Karpas-422 (cell line): ENCODE data around the gene ATP11A. TPM values are rescaled to one million over a fixed set of nuclear protein-coding genes. Genes with fewer than 3 reads are reported as not detected.

Source experiments
- DNase-seq: peaks from one replicate; pipeline ENCODE4 v3.0.0-alpha.2; 2015
- H2AFZ ChIP-seq: fragments of 200-600 bp; sonication (generic); 2 replicates; pipeline ENCODE4 v1.6.1; 2014; ENCODE audit warnings: antibody characterized with exemption, low read length, mixed read lengths
- H3K27ac ChIP-seq: fragments of 200-600 bp; sonication (generic); 2 replicates; pipeline ENCODE4 v1.5.1; 2014; ENCODE audit warnings: mild to moderate bottlenecking, low read length, moderate library complexity
- H3K27me3 ChIP-seq: fragments of 200-600 bp; sonication (generic); 2 replicates; pipeline ENCODE4 v1.6.1; 2014; ENCODE audit warnings: low read length, mixed read lengths
- H3K36me3 ChIP-seq: fragments of 200-600 bp; sonication (generic); 2 replicates; pipeline ENCODE4 v1.6.1; 2014; ENCODE audit warnings: low read length, mixed read lengths; ENCODE audit not compliant: insufficient read depth
- H3K4me1 ChIP-seq: fragments of 200-600 bp; sonication (generic); 2 replicates; pipeline ENCODE4 v1.6.1; 2014; ENCODE audit warnings: mild to moderate bottlenecking, low read length, mixed read lengths
- H3K4me2 ChIP-seq: fragments of 200-600 bp; sonication (generic); 2 replicates; pipeline ENCODE4 v1.6.1; 2014; ENCODE audit warnings: low read length, low read depth, mild to moderate bottlenecking; ENCODE audit not compliant: poor library complexity, severe bottlenecking
- H3K4me3 ChIP-seq: fragments of 200-600 bp; sonication (generic); 2 replicates; pipeline ENCODE4 v1.5.1; 2014; ENCODE audit warnings: mild to moderate bottlenecking, antibody characterized with exemption, low read length, mixed read lengths
- H3K79me2 ChIP-seq: fragments of 200-600 bp; sonication (generic); 2 replicates; pipeline ENCODE4 v1.6.1; 2014; ENCODE audit warnings: mild to moderate bottlenecking, low read length, mixed read lengths
- H3K9ac ChIP-seq: fragments of 200-600 bp; sonication (generic); 2 replicates; pipeline ENCODE4 v1.6.0; 2014; ENCODE audit warnings: low read length
- H3K9me2 ChIP-seq: fragments of 200-600 bp; sonication (generic), shearing (Covaris generic); replicated peaks from 2 replicates; pipeline ENCODE4 v1.6.0; 2014; ENCODE audit warnings: mild to moderate bottlenecking, low read length, moderate library complexity; ENCODE audit not compliant: insufficient read depth
- H3K9me3 ChIP-seq: fragments of 300-700, 200-600 bp; sonication (generic); 2 replicates; pipeline ENCODE4 v1.6.1; 2014; ENCODE audit warnings: low read length, mixed read lengths
- H4K20me1 ChIP-seq: fragments of 200-600 bp; sonication (generic); 2 replicates; pipeline ENCODE4 v1.6.1; 2014; ENCODE audit warnings: mild to moderate bottlenecking, antibody characterized with exemption, low read length, low read depth; ENCODE audit not compliant: insufficient read depth
- total RNA-seq: library from RNA; depleted of rRNA; stranded (reverse); fragments of >200 nt; shearing (Covaris generic); gene quantifications from 2 replicates; pipeline ENCODE4 v1.2.3, GENCODE V29; 2014; ENCODE audit warnings: low replicate concordance

Gene ATP11A
- total RNA-seq, 1 experiment from 2014 or later: 0.11 TPM

DNA sequence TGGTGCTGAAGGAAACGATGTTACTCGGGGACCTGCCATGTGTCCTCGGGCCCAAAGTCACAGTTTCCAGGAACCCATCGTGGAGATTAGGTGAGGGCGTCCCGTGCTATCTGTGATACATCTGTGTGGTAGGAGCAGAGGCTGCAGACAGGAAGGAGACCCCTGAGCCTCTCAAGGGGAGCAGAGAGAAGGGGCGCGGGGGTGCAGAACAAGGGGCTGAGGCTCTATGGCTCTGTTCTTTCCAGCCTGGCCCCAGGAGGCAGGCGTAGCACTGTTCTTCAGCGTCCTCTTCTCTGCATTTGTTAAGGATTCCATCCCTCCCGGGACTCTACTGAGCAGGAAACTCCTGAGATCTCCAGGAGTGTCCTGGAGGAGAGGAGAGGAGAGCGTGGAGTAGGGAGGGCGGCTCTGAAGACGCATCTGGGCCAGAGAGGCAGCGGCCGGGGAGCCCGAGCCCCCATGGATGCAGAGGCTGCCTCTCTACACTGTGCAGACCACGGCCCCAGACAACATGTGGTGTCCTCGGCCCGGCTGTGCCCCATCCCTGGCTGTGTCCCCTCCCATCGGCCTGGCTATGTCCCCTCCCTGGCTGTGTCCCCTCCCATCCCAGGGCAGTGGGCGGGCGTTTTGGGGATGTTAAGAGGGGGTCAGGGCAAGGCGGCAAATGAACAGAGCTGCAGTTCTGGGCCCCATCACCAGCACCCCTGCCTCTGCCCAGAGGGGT, 118.0 kb downstream of the ATP11A start:
- no peak overlapping the region for H3K9ac ChIP-seq
- no peak for DNase-seq
- no peaks in the 10 kb centered on the region for H3K79me2 ChIP-seq
- no peaks in the 10 kb centered on the region for H3K9me2 ChIP-seq
- no peaks in the 10 kb centered on the region for H3K9me3 ChIP-seq
- no peak overlapping the region for H3K4me2 ChIP-seq
- no peak overlapping the region for H3K27ac ChIP-seq
- no peaks in the 10 kb centered on the region for H3K27me3 ChIP-seq
- H3K36me3 ChIP-seq: no peaks in the 10 kb centered on the region
- H3K4me3 ChIP-seq: no peak overlapping the region
- H4K20me1 ChIP-seq: no peaks in the 10 kb centered on the region
- no peak overlapping the region for H2AFZ ChIP-seq
- no peaks in the 10 kb centered on the region for H3K4me1 ChIP-seq

DNA sequence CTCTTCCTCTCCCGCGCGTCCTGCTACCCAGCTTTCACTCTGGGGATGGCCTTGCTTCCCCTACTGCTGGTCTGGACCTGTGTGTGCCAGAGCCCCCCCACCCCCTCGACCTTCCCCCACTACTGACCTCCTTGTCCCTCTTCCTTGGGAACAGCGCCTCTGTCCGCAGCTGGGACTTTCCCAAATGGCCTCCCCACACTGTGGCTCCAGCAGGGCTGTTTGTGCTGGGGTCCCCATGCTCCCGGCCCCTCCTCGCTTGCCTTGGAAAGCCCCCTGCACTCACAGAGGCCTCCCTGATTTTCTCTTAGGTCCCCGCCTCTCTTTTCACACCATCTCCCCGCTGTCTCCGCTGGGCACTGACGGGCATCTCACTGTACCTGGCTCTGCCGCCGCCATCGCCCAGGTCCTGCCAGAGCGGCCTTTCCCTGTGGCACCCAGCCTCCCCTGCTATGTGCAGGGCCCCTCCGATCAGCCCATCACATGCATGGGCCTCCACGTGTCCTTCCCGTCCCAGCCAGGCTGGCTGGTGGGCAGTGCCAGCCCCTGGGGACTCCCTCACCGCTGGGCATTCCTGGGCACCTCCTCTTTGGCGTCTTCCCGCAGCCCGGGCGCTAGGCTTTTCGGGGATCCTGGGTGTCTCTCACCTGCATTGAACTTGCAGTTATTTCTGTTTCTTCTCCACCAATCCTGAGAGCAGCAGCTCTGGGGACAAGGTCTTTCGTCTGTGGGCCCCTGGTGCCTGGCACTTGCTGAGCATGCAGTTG, 118.7 kb downstream of the ATP11A start:
- H3K4me3 ChIP-seq: no peak overlapping the region
- no peak overlapping the region for H3K9ac ChIP-seq
- H3K9me3 ChIP-seq: no peaks in the 10 kb centered on the region
- no peaks in the 10 kb centered on the region for H3K79me2 ChIP-seq
- no peaks in the 10 kb centered on the region for H4K20me1 ChIP-seq
- no peaks in the 10 kb centered on the region for H3K36me3 ChIP-seq
- no peaks in the 10 kb centered on the region for H3K9me2 ChIP-seq
- H3K27ac ChIP-seq: no peak overlapping the region
- H3K4me2 ChIP-seq: no peak overlapping the region
- no peak for DNase-seq
- H2AFZ ChIP-seq: no peak overlapping the region
- no peaks in the 10 kb centered on the region for H3K27me3 ChIP-seq
- H3K4me1 ChIP-seq: no peaks in the 10 kb centered on the region

DNA sequence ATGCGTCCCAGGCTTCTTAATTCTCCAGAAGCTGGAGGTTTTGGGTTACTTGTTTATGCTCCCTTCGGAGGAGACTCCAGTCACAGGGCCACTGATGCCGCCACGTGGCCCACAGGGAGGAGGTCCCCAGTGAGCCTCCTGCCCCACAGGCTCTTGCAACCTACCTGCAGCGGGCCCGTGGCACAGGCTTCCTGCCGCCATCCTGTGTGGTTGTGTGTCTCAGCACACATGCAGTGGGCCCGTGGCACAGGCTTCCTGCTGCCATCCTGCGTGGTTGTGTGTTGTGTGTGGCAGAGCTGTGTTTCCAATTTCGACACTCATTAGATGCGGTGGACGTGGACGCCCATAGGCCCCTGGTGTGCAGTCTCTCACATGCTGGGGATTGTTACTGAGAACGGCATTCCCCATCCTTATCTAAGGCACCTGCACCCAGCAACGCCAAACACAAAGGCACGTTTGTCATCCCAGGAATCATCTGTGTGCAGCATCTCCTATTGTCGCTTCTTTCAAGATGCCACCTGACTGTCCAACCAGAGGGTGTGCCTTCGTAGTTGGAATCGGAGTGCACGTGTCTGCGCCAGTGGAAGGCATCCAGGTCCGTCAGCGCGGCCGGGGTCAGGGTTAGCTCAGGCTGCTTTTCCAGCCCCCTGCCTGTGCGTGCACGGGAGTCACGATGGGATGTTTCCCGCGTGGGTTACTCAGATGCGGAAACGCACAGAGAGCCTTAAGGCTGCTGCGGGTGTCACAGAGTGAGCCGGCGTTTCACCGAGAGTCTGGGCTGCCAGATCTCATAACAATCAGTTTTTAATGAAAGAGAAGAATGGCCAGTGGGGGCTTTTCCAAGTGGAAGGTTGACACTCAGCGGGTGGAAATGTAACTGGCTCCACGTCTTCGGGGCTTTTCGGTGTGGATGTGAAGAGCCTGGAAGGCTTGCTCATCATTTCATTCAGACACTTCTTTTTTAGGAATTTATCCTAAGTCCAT, 119.8 kb downstream of the ATP11A start:
- Histone ChIP-seq H3K27ac (no peak overlapping the region), H2AFZ (no peak overlapping the region), H4K20me1 (no peaks in the 10 kb centered on the region), H3K79me2 (no peaks in the 10 kb centered on the region), H3K4me2 (no peak overlapping the region), H3K9me3 (no peaks in the 10 kb centered on the region), H3K9me2 (no peaks in the 10 kb centered on the region), H3K4me1 (no peaks in the 10 kb centered on the region), H3K4me3 (no peak overlapping the region), H3K36me3 (no peaks in the 10 kb centered on the region), H3K27me3 (no peaks in the 10 kb centered on the region), H3K9ac (no peak overlapping the region)
- no peak for DNase-seq

DNA sequence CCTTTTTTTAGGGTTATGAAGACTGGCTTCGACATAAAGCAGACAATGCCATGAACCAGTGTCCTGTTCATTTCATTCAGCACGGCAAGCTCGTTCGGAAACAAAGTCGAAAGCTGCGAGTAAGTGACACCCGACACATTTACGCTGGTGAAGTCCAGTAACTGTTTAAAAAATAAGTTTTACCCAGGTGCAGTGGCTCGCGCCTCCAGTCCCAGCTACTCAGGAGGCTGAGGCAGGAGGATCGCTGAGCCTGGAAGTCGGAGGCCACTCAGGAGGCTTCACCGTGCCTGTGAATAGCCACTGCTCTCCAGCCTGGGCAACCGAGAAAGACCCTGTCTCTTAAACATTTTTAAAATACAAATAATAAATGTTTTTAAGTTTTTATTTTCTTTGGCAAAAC, 120.8 kb downstream of the ATP11A start:
- no peaks in the 10 kb centered on the region for H3K36me3 ChIP-seq
- no peaks in the 10 kb centered on the region for H3K79me2 ChIP-seq
- H3K27me3 ChIP-seq: no peaks in the 10 kb centered on the region

DNA sequence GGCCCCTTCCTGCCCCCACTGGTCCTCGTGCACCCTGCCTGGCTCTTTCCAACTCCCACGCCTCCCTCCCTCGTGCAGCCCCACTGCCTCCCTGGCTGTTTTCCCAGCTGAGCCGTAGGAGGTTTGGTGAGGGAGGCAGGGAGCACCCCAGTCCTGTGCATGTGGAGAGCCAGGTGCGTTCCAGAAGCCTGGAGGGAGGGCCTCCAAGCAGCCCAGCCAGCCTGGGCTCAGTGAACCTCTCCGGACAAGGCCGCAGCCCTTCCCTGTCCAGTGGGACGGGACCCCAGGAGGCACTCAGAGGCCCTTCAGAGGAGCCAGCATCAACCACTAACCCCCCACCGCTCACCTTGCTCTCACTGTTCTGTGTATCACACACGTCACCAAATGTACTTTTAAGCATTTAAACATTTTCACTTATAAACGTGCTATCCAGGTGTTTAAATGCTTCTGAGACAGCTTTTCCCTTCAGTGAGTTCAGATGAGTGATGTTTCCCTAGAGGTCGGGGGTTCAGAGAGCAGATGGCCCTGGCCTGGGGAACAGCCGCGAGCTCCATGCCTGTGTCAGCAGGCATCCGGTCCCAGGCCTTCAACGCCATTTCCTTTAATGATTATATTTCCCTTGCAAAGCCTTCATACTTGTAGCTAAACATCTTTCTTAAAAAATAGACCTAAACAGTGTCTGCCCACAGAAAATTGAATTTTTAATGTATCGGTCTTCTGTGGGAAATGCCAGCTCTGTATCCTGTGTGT, 122.6 kb downstream of the ATP11A start:
- no peak overlapping the region for H3K9ac ChIP-seq
- no peaks in the 10 kb centered on the region for H3K9me3 ChIP-seq
- no peak overlapping the region for H2AFZ ChIP-seq
- H3K27ac ChIP-seq: no peak overlapping the region
- H3K4me3 ChIP-seq: no peak overlapping the region
- H3K9me2 ChIP-seq: no peaks in the 10 kb centered on the region
- no peaks in the 10 kb centered on the region for H3K79me2 ChIP-seq
- DNase-seq: no peak
- H3K4me1 ChIP-seq: no peaks in the 10 kb centered on the region
- no peaks in the 10 kb centered on the region for H3K27me3 ChIP-seq
- H3K4me2 ChIP-seq: no peak overlapping the region
- H4K20me1 ChIP-seq: no peaks in the 10 kb centered on the region
- no peaks in the 10 kb centered on the region for H3K36me3 ChIP-seq

More for the DNA sequence above, 120.8 kb downstream of the ATP11A start:
- H3K4me2 ChIP-seq: no peak overlapping the region
- no peaks in the 10 kb centered on the region for H3K9me3 ChIP-seq
- no peak overlapping the region for H3K9ac ChIP-seq
- no peaks in the 10 kb centered on the region for H4K20me1 ChIP-seq
- DNase-seq: no peak
- H3K27ac ChIP-seq: no peak overlapping the region
- no peak overlapping the region for H3K4me3 ChIP-seq
- H3K9me2 ChIP-seq: no peaks in the 10 kb centered on the region
- no peaks in the 10 kb centered on the region for H3K4me1 ChIP-seq
- H2AFZ ChIP-seq: no peak overlapping the region

DNA sequence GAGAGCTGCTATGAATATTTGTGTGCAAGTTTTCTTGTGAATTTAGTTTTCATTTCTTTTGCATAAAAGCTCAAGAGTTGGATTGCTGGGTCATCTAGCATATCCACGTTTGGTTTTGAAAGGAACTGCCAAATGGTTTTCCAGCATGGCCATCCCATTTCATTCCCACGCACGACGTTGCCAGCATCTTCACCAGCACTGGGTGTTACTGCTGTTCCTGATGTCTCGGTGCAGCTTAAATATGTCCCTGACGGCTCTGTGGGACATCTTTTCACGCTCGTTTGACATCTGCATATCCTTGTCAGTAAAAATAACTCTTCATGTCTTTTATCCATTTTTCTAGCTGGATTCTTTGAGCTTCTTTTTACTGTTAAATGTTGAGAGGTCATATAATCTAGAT, 123.7 kb downstream of the ATP11A start:
- no peaks in the 10 kb centered on the region for H3K27me3 ChIP-seq
- H3K9me3 ChIP-seq: no peaks in the 10 kb centered on the region
- no peaks in the 10 kb centered on the region for H3K4me1 ChIP-seq
- DNase-seq: no peak
- no peak overlapping the region for H3K4me3 ChIP-seq
- H3K36me3 ChIP-seq: no peaks in the 10 kb centered on the region
- no peaks in the 10 kb centered on the region for H3K79me2 ChIP-seq
- H2AFZ ChIP-seq: no peak overlapping the region
- H3K4me2 ChIP-seq: no peak overlapping the region
- no peak overlapping the region for H3K9ac ChIP-seq
- H4K20me1 ChIP-seq: no peaks in the 10 kb centered on the region
- H3K27ac ChIP-seq: no peak overlapping the region
- no peaks in the 10 kb centered on the region for H3K9me2 ChIP-seq

DNA sequence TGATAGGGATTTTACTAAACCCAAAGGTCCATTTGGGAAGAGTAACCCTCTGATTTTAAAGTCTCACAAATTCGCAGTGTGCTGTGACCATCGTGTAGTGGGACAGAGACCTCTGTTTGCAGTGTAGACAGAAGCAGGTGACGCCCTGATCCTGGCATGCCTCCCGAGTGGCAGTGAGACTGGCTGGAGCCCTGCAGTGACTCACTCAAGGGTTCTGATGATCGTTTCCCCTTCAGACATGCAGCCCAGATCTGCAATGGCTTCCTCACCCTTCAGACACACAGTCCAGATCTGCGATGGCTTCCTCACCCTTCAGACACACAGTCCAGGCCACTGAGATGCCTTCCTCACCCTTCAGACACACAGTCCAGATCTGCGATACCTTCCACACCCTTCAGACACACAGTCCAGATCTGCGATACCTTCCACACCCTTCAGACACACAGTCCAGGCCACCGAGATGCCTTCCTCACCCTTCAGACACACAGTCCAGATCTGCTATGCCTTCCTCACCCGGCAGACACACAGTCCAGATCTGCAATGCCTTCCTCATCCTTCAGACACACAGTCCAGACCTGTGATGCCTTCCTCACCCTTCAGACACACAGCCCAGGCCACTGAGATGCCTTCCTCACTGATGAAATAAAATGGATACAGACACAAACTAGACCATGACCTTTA, 125.2 kb downstream of the ATP11A start:
- H3K27me3 ChIP-seq: no peaks in the 10 kb centered on the region

More for the DNA sequence above, 125.2 kb downstream of the ATP11A start:
- no peak overlapping the region for H3K9ac ChIP-seq
- H3K36me3 ChIP-seq: no peaks in the 10 kb centered on the region
- no peak overlapping the region for H3K4me3 ChIP-seq
- no peaks in the 10 kb centered on the region for H3K4me1 ChIP-seq
- H3K79me2 ChIP-seq: no peaks in the 10 kb centered on the region
- H3K9me3 ChIP-seq: no peaks in the 10 kb centered on the region
- H4K20me1 ChIP-seq: no peaks in the 10 kb centered on the region
- no peak overlapping the region for H3K27ac ChIP-seq
- H3K4me2 ChIP-seq: no peak overlapping the region
- no peak overlapping the region for H2AFZ ChIP-seq
- no peaks in the 10 kb centered on the region for H3K9me2 ChIP-seq
- DNase-seq: no peak
